CD14-positive monocyte (primary cell): ENCODE data around the gene TERT. TPM values are rescaled to one million over a fixed set of nuclear protein-coding genes. Genes with fewer than 3 reads are reported as not detected.

Source experiments
- DNase-seq, 3 donors: peaks; one replicate each; pipeline ENCODE4 v3.0.0-alpha.2; 2011 to 2022
- H2AFZ ChIP-seq: 2 replicates; pipeline ENCODE4 v1.6.0; 2012; ENCODE audit warnings: mild to moderate bottlenecking, low read depth, low read length, inconsistent platforms; ENCODE audit not compliant: insufficient read depth, poor library complexity, severe bottlenecking
- H3K27ac ChIP-seq, 2 donors: 1 replicate in 1 of 2; 2 replicates in 1 of 2; pipeline ENCODE4 v1.5.1; 2012 to 2013; ENCODE audit warnings: low read length in 2 of 2, control low read depth in 1 of 2, inconsistent platforms in 1 of 2, low read depth in 1 of 2, mild to moderate bottlenecking in 1 of 2
- H3K27me3 ChIP-seq, 2 donors: one replicate each; pipeline versions ENCODE4 v1.6.0 to v1.6.1; 2011 to 2013; ENCODE audit warnings: low read length in 2 of 2; ENCODE audit not compliant: control insufficient read depth in 2 of 2, insufficient read depth in 2 of 2
- H3K36me3 ChIP-seq, 2 donors: replicated peaks in 1 of 2; 1 replicate in 1 of 2; 2 replicates in 1 of 2; pipeline versions ENCODE4 v1.5.1 to v1.6.1; 2012 to 2013; ENCODE audit warnings: low read length in 2 of 2, control low read depth in 1 of 2, inconsistent platforms in 1 of 2, mild to moderate bottlenecking in 1 of 2; ENCODE audit not compliant: insufficient read depth in 2 of 2, control insufficient read depth in 1 of 2
- H3K4me1 ChIP-seq, 2 donors: 1 replicate in 1 of 2; 2 replicates in 1 of 2; pipeline versions ENCODE4 v1.5.1 to v1.6.1; 2012 to 2013; ENCODE audit warnings: low read length in 2 of 2, control low read depth in 1 of 2, inconsistent platforms in 1 of 2, mild to moderate bottlenecking in 1 of 2, moderate library complexity in 1 of 2; ENCODE audit not compliant: insufficient read depth in 2 of 2, control insufficient read depth in 1 of 2
- H3K4me2 ChIP-seq: replicated peaks from 2 replicates; pipeline ENCODE3; 2012; ENCODE audit warnings: low read length, moderate library complexity, mild to moderate bottlenecking; ENCODE audit not compliant: poor library complexity, severe bottlenecking; ENCODE audit errors: extremely low read depth
- H3K4me3 ChIP-seq, 3 experiments: fragments of 200-600 bp in 1 of 3; sonication (generic) in 1 of 3; replicated peaks in 1 of 3; 1 replicate in 2 of 3; 2 replicates in 1 of 3; pipeline ENCODE4 v1.5.1; 2011 to 2013; ENCODE audit warnings: low read length in 3 of 3, mild to moderate bottlenecking in 3 of 3, control low read depth in 2 of 3, low read depth in 2 of 3, inconsistent platforms in 1 of 3, moderate library complexity in 1 of 3
- H3K79me2 ChIP-seq: 2 replicates; pipeline ENCODE4 v1.6.0; 2012; ENCODE audit warnings: mild to moderate bottlenecking, control low read depth, inconsistent platforms, low read length, moderate library complexity; ENCODE audit not compliant: insufficient read depth
- H3K9ac ChIP-seq: 2 replicates; pipeline ENCODE4 v1.6.0; 2017; ENCODE audit warnings: low read length, mild to moderate bottlenecking; ENCODE audit not compliant: insufficient read depth, poor library complexity, severe bottlenecking
- H3K9me3 ChIP-seq, 2 donors: replicated peaks in 1 of 2; 1 replicate in 1 of 2; 2 replicates in 1 of 2; pipeline versions ENCODE4 v1.5.1 to v1.6.1; 2012 to 2013; ENCODE audit warnings: low read length in 2 of 2, control low read depth in 1 of 2; ENCODE audit not compliant: control insufficient read depth in 1 of 2, insufficient read depth in 1 of 2
- H4K20me1 ChIP-seq: 2 replicates; pipeline ENCODE4 v1.6.0; 2012; ENCODE audit warnings: mild to moderate bottlenecking, low read length, control low read depth, moderate library complexity; ENCODE audit not compliant: insufficient read depth
- H3K27ac Mint-ChIP-seq, 7 donors: one replicate each; pipeline ENCODE4 v1.8.0; 2020; ENCODE audit warnings: mild to moderate bottlenecking in 7 of 7, mixed read lengths in 7 of 7, moderate library complexity in 6 of 7, inconsistent platforms in 2 of 7
- H3K27me3 Mint-ChIP-seq, 3 donors: one replicate each; pipeline ENCODE4 v1.8.0; 2021 to 2022; ENCODE audit warnings: low read depth in 3 of 3, mild to moderate bottlenecking in 3 of 3, mixed read lengths in 3 of 3, moderate library complexity in 3 of 3, inconsistent platforms in 1 of 3
- H3K36me3 Mint-ChIP-seq, 2 donors: one replicate each; pipeline ENCODE4 v1.8.0; 2020; ENCODE audit warnings: mixed read lengths in 2 of 2, inconsistent platforms in 1 of 2, mild to moderate bottlenecking in 1 of 2
- H3K4me1 Mint-ChIP-seq: one replicate; pipeline ENCODE4 v1.8.0; 2020; ENCODE audit warnings: mild to moderate bottlenecking, mixed read lengths
- H3K4me3 Mint-ChIP-seq, 2 donors: one replicate each; pipeline ENCODE4 v1.8.0; 2020; ENCODE audit warnings: mild to moderate bottlenecking in 2 of 2, mixed read lengths in 2 of 2, moderate library complexity in 1 of 2
- H3K9me3 Mint-ChIP-seq, 7 donors: one replicate each; pipeline ENCODE4 v1.8.0; 2020 to 2022; ENCODE audit warnings: mixed read lengths in 7 of 7, mild to moderate bottlenecking in 6 of 7, moderate library complexity in 6 of 7, inconsistent platforms in 2 of 7
- WGBS: methylation state at CpG from one replicate; pipeline ENCODE4 v1.1.5; 2013; ENCODE audit warnings: missing lambda C conversion rate; ENCODE audit not compliant: insufficient coverage; 5-methylcytosine and 5-hydroxymethylcytosine counted together
- intact Hi-C, 2 donors: fragments of 100-400 bp; cut with micrococcal nuclease; formaldehyde crosslinking; loops; one replicate each; pipeline versions ENCODE4 v1.15.0 to v1.15.1; 2023
- polyA plus RNA-seq, 3 donors: library from polyadenylated mRNA; depleted of rRNA in 1 of 3; unstranded in 2 of 3; stranded (reverse) in 1 of 3; fragments of 300-500 nt in 2 of 3; fragments of >200 nt in 1 of 3; fragmentation: Illumina TruSeq in 2 of 3; gene quantifications; 1 replicate in 2 of 3; 2 replicates in 1 of 3; pipeline ENCODE4 v1.2.3, GENCODE V29; 2012 to 2021
- TF ChIP-seq, protein P1 (sequence below): fragments of 200-600 bp; IDR thresholded peaks from one replicate; pipeline ENCODE4 v1.8.0; 2022; ENCODE audit warnings: antibody characterized with exemption, mild to moderate bottlenecking

Gene TERT
- polyA plus RNA-seq, 3 donors: not detected

DNA sequence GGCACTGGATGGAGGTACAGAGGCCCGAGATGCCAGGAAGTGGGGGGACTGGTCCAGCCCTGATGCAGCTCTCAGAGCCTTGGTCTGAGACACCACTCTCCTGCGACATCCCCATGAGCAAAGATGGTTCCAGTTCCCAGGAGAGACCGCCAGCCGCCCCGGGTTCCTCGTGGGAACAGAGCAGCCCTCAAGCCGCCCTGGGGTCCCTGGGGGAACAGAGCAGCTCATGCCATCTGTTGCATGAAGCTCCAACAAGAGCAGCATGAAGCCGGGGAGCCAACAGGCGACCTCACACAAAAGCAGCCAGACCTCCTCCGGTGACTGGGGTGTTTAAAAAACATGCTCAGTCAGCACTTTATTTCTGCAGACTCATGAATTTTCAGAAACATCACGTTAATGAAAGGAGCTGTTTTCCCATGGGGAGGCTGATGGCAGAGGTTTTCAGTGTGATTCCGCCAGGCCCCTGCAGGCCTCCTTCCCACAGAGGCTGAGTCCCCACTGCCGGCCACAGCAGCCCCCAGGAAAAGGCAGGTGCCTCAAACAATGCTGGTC is 63.4 kb downstream of the TERT start:
- H3K4me2 ChIP-seq: no peak overlapping the region
- TF ChIP-seq, protein P1, sequence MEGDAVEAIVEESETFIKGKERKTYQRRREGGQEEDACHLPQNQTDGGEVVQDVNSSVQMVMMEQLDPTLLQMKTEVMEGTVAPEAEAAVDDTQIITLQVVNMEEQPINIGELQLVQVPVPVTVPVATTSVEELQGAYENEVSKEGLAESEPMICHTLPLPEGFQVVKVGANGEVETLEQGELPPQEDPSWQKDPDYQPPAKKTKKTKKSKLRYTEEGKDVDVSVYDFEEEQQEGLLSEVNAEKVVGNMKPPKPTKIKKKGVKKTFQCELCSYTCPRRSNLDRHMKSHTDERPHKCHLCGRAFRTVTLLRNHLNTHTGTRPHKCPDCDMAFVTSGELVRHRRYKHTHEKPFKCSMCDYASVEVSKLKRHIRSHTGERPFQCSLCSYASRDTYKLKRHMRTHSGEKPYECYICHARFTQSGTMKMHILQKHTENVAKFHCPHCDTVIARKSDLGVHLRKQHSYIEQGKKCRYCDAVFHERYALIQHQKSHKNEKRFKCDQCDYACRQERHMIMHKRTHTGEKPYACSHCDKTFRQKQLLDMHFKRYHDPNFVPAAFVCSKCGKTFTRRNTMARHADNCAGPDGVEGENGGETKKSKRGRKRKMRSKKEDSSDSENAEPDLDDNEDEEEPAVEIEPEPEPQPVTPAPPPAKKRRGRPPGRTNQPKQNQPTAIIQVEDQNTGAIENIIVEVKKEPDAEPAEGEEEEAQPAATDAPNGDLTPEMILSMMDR: no peak
- DNase-seq: no peak
- H3K9me3 ChIP-seq: peaks cover 14% of the 10 kb centered on the region in 2 donors
- peaks cover 10 to 23% (median 13%) of the 10 kb centered on the region in 7 donors for H3K9me3 Mint-ChIP-seq
- no peaks in the 10 kb centered on the region for H3K36me3 Mint-ChIP-seq
- no peaks in the 10 kb centered on the region for H4K20me1 ChIP-seq
- H3K27me3 Mint-ChIP-seq: peaks cover 5 to 19% (median 10%) of the 10 kb centered on the region in 3 donors
- no peak overlapping the region for H3K9ac ChIP-seq
- intact Hi-C loops: no loop called here
- H2AFZ ChIP-seq: no peak overlapping the region
- H3K27ac Mint-ChIP-seq: no peak overlapping the region
- H3K4me1 ChIP-seq: no peaks in the 10 kb centered on the region
- H3K36me3 ChIP-seq: no peaks in the 10 kb centered on the region
- H3K27ac ChIP-seq: no peak overlapping the region
- no peak overlapping the region for H3K4me3 ChIP-seq
- WGBS: 76% methylated on average over 13 of the region's 13 CpGs
- no peaks in the 10 kb centered on the region for H3K4me1 Mint-ChIP-seq
- H3K79me2 ChIP-seq: no peaks in the 10 kb centered on the region
- H3K27me3 ChIP-seq: no peaks in the 10 kb centered on the region
- H3K4me3 Mint-ChIP-seq: no peak overlapping the region

DNA sequence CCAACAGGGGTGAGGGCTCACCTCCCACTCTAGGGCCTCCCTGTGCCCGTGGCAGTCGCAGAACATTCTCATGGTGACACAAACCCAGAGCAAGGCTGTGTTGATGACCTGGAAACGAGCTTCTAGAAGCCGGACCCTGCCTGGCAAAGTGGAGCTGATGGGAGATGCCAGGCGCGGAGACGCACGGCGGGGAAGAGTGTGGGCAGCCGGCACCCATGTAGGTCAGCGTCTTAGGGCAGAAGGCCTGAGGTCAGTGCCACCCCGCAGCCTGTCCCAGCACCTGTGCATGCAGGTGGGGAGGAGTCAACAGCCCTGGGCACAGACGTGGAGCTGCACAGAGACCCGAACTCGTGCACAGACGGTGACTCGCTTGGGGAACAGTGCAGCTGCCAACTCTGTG is 64.3 kb downstream of the TERT start:
- no peaks in the 10 kb centered on the region for H3K79me2 ChIP-seq
- no peaks in the 10 kb centered on the region for H3K4me1 ChIP-seq
- no peak overlapping the region for H3K4me3 Mint-ChIP-seq
- no peak overlapping the region for H3K27ac Mint-ChIP-seq
- TF ChIP-seq, protein P1: no peak
- H3K9me3 Mint-ChIP-seq: peaks cover 4 to 14% (median 7%) of the 10 kb centered on the region in 7 donors
- H3K27me3 Mint-ChIP-seq: peaks cover 5 to 19% (median 10%) of the 10 kb centered on the region in 3 donors
- no peaks in the 10 kb centered on the region for H4K20me1 ChIP-seq
- no peaks in the 10 kb centered on the region for H3K4me1 Mint-ChIP-seq
- no peak overlapping the region for H3K4me2 ChIP-seq
- no peaks in the 10 kb centered on the region for H3K27me3 ChIP-seq
- no peak overlapping the region for H3K4me3 ChIP-seq
- H3K36me3 ChIP-seq: no peaks in the 10 kb centered on the region
- intact Hi-C loops: no loop called here
- H3K36me3 Mint-ChIP-seq: no peaks in the 10 kb centered on the region
- 93% methylated on average over 17 of the region's 17 CpGs for WGBS
- H3K9me3 ChIP-seq: peaks cover 5 to 12% of the 10 kb centered on the region in 2 donors
- H3K27ac ChIP-seq: no peak overlapping the region
- H3K9ac ChIP-seq: no peak overlapping the region
- DNase-seq: no peak
- H2AFZ ChIP-seq: no peak overlapping the region
